ENCODE measurements around the gene ZNF536. TPM values are rescaled to one million over a fixed set of nuclear protein-coding genes. Genes with fewer than 3 reads are reported as not detected.
A peak's percentile ranks its signal among the peaks of the same experiment; 100 is the strongest.

ZNF536 gene
- total RNA-seq, 4 donors from 2014 or later, result 1.3 to 12.4 (median 1.8) TPM

DNA sequence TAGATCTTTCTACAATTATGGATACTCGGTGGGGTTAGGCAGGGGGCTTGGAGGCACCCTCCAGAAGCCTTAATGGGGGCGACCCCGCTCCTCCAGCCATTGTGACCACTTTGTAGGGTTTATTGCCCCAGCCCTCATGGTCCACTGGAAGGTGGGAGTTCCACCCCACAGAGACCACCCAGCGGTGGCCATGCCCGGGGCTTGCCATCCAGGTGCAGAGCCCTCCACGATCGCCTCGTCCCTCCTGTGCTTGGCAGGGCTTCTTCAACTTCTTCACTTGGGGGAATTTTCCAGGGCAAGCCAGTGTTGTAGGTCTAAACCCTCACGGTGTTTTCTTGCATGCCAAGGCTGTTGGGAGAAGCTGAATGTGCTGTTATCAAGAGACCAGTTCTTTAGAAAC is 16.1 kb downstream of the ZNF536 start:
- no peak overlapping the region for H3K4me3 ChIP-seq
- no peaks in the 10 kb centered on the region for H3K36me3 ChIP-seq
- DNase-seq, result peak in 1 of 3 donors; percentile 34
- H3K4me1 ChIP-seq, result no peaks in the 10 kb centered on the region
- H3K27ac ChIP-seq, result no peak overlapping the region
- TF ChIP-seq POLR2A (IDR thresholded peaks at IDR 0.05) (no peak), CTCF (IDR thresholded peaks at IDR 0.05) (no peak)
- no peaks in the 10 kb centered on the region for H3K27me3 ChIP-seq
- H3K9me3 ChIP-seq, result no peaks in the 10 kb centered on the region

DNA sequence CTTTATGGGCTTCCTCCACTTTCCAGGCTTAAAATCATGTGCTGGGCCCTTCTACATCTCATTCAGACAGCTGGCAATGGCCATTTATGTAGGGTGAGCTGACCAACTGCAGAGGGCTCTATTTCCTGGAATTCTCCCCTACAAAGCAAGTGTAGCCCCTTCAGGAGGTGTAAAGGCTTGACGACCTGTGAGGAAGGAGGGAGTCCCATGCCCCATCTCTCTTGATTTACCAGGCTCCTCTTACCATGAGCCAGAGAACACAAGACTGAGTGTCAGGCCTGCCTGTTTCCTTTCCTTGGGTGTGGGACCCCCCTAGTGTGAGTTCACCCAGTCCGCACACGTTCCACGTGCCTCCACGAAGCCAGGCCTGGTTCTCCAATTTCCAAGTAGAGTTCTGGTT is 16.6 kb downstream of the ZNF536 start:
- H3K9me3 ChIP-seq, result no peaks in the 10 kb centered on the region
- no peaks in the 10 kb centered on the region for H3K36me3 ChIP-seq
- DNase-seq, result no peak
- H3K27me3 ChIP-seq, result no peaks in the 10 kb centered on the region
- TF ChIP-seq POLR2A (IDR thresholded peaks at IDR 0.05) (no peak), CTCF (IDR thresholded peaks at IDR 0.05) (no peak)
- H3K4me3 ChIP-seq, result no peak overlapping the region
- no peak overlapping the region for H3K27ac ChIP-seq
- no peaks in the 10 kb centered on the region for H3K4me1 ChIP-seq

DNA sequence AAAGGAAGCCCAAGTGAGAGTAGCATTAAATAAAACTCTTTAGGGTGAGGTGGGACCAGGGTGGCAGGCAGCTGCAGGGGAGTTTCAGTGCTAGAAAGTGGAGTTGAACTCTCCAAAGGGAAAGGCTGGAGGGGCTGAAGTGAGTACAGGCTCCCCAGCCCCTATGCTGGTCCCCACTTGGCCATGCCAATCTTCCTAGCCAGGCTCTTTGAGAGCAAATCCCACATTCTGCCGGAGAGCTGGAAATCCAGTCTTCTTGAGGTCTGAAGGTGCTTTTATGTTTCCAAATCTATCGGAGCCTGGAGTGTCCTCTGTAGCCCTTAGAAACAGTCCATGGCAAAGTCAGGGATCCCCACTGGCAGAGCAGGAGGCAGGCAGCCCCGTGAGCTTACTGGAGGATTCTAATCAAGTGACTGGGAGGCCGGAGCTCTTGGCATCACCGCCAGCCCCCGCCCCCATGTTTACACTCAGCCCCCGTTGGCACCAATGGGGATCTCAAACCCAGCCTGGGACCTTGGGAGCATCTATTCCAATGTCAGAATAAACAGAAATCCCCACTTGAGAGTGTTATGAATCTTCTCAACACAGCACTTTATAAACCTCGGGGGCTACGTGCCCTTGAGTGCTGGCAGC is 18.3 kb downstream of the ZNF536 start:
- Histone ChIP-seq H3K36me3 (no peaks in the 10 kb centered on the region), H3K4me1 (no peaks in the 10 kb centered on the region), H3K27ac (no peak overlapping the region), H3K9me3 (no peaks in the 10 kb centered on the region), H3K4me3 (no peak overlapping the region), H3K27me3 (no peaks in the 10 kb centered on the region)
- no peak for TF ChIP-seq POLR2A (IDR thresholded peaks at IDR 0.05)
- no peak for TF ChIP-seq CTCF (IDR thresholded peaks at IDR 0.05)
- no peak for DNase-seq

DNA sequence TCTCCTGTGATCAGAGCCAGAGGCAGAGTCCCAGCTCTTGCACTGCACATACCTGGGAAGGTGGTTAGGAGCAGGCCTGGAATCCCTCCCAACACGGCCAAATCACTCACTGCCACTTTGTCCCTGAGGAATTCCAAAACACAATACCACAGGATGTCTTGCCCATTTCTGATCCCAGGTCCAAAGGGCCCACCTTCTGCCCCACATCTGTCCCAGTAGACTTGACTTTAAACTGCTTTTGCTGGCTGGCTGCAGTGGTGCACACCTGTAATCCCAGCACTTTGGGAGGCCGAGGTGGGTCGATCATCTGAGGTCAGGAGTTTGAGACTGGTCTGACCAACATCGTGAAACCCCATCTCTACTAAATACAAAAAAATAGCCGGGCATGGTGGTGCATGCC is 18.9 kb downstream of the ZNF536 start:
- no peaks in the 10 kb centered on the region for H3K36me3 ChIP-seq
- no peak overlapping the region for H3K4me3 ChIP-seq
- TF ChIP-seq CTCF (IDR thresholded peaks at IDR 0.05) (no peak), POLR2A (IDR thresholded peaks at IDR 0.05) (no peak)
- no peaks in the 10 kb centered on the region for H3K9me3 ChIP-seq
- H3K27ac ChIP-seq, result no peak overlapping the region
- no peaks in the 10 kb centered on the region for H3K4me1 ChIP-seq
- DNase-seq, result no peak
- H3K27me3 ChIP-seq, result no peaks in the 10 kb centered on the region

GRCh38 chr19:30391554-30392551 is 19.7 kb downstream of the ZNF536 start:
- Histone ChIP-seq H3K27ac (no peak overlapping the region), H3K4me3 (no peak overlapping the region), H3K27me3 (no peaks in the 10 kb centered on the region), H3K4me1 (no peaks in the 10 kb centered on the region), H3K9me3 (no peaks in the 10 kb centered on the region), H3K36me3 (no peaks in the 10 kb centered on the region)
- TF ChIP-seq POLR2A (IDR thresholded peaks at IDR 0.05) (no peak), CTCF (IDR thresholded peaks at IDR 0.05) (no peak)
- no peak for DNase-seq

Measured in Peyer's patch (tissue), 4 donors.